HG02938 (cell line): ENCODE data around the gene PLBD2.

ENCODE experiments used
- ATAC-seq: cut with Tn5 transposase; IDR thresholded peaks from one replicate; pipeline ENCODE4 v1.9.1; 2021; ENCODE audit warnings: mild to moderate bottlenecking, moderate library complexity; ENCODE audit not compliant: unreplicated experiment

Gene PLBD2

DNA sequence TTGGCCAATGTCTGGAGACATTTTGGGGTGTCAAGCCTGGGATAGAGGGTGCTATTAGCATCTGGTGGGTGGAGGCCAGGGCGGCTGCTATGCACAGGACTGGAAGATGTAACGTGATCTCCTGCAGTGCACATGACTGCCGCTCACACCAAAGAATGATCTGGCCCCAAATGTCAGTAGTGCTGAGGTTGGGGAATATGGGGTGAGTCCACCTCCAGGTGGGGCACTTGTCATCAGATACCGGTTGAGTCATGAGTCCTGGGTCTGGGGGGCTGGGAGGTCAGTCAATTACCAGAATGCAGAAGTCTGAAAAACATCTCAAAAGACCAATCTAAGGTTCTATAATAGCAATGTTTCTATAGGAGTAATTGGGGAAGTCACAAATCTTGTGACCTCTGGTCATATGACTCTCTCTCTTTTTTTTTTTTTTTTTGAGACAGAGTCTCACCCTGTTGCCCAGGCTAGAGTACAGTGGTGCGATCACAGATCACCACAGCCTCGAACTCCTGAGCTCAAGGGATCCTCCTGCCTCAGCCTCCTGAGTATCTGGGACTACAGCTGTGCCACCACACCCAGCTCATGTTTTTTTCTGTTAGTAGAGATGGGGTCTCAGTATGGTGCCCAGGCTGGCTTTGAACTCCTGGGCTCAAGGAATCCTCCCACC lies 57.8 kb downstream of the PLBD2 start:
- ATAC-seq: no peak

- ATAC-seq: no peak
These were observed 60.0 kb downstream of the PLBD2 start for GRCh38 chr12:113418213-113418879.

DNA sequence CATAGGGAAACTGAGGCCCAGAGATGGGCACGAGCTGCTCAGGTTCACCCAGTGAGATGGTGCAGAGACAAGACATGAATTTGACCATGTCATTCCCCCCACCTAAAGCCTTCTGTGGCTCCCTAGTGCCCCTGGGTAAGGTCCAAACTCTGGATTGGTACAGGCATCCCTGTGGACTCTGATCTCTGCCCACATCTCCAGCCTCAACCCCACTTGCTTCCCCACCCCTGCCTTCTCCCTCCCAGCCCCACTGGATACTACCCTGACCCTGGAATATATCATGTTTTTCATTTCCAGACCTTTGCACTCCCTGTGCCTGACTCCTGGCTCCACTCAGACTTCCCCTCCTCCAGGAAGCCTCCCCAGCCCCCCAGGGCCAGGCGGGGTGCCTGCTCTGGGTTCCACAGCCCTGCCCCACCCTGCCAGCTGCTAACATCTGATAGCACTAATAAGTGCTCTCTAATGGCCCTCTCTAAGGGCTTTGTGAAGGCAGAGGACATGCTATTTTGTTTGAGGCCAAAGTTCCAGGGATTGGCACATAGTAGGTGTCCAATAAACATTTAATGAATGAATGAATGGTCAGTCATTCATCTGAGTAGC lies 62.7 kb downstream of the PLBD2 start:
- ATAC-seq: no peak

DNA sequence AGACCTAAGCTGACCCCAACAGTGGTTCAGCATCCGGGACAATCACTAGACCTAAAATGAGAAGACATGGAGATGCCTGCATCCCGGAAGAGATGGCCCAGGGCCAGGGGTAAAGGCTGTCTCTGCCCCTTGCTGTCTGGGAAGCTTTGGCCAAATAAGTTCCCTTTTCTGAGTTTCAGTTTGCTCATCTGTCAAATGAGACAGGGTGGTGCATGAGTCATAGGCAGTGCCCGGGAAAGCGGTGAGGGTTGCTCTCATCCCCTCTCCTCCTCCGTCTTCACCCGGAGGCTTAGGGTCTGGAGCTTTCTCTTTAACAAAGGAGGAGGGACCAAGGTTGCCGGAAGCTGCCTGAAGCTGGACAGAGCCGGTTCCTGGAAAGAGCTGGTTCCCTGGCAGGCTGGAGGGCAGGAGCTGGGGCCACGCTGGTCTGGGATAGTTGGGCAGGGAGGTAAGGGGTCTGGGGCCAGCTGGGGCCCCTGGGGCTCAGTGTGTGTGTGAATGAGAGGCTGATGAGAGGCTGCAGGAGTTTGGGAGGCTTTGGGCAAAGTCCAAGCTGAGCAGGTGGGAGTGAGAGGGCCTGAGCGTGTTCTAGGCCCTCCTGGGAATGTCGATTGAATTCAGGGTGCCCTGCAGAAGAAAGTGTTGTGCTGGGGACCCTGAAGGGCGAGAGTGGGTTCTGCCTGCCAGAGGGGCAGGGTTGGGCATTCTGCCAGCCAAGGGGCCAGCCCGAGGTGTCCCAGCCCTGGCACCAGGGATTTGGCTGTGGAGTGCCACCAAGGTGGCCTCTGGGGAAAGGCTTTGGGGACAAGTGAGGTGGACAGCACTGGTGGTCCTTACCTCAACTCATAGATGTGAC lies 63.9 kb downstream of the PLBD2 start, which contains the start of gene SDSL:
SDSL (plus strand) TSS at position 351 of the 856 bp plus-strand sequence. CDS start 5,603 bp downstream, outside the sequence.
- ATAC-seq: peak; percentile 80

DNA sequence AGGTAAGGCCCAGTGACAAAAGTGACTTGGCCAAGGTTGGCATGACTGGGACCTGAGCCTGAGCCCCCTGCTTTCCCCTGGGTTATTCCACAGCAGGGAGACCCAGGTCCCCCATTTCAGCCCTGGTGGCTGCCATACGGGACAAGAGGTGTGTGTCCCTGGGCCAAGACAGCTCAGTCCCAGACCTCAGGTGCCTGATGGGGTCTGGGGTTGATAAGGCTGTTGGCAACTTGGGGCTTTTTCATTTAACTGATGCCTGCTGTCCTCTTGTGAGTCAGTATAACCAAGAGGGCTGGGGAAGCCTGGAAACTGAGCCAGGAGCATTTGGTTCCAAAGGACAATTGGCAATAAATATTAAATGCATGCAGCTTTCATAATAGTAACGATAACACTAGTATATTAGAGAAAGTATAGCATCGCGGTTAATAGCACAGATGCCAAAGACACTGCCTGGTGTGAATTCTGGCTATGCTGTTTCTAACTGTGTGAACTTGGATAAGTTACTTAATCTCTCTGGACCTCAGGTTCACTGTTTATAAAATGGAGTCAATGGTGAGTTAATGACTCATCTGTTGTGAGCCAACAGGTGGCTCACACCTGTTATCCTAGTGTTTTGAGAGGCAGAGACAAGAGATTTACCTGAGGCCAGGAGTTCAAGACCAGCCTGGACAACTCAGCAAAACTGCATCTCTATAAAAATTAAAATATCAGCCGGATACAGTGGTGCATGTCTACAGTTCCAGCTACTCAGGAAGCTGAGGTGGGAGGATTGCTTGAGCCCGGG lies 64.7 kb downstream of the PLBD2 start:
- ATAC-seq: no peak

GRCh38 chr12:113424456-113424855 lies 66.1 kb downstream of the PLBD2 start:
- ATAC-seq: no peak

GRCh38 chr12:113424915-113425823 lies 66.8 kb downstream of the PLBD2 start:
- ATAC-seq: no peak

DNA sequence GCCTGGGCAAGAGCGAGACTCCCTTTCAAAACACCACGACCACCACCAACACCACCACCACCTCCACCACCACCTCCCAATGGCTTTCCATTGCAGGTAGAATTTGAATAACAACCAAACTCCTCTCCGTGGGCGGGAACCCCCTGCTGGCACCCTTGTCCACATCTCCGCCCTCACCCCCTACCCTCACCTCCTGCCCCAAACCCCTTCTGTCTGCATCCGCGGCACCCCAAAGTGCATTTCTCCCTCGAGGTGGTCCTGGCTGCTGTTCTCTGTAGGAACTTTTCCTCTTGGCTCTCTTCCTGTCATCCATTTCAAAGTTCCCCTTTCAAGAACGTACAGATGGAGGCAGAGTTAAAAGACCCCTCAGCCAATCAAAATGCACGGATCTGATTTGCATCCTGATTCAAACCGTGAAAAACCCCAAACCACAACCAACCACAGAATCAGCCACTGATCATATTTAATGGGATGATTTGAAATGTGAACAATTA lies 67.6 kb downstream of the PLBD2 start:
- no peak for ATAC-seq

DNA sequence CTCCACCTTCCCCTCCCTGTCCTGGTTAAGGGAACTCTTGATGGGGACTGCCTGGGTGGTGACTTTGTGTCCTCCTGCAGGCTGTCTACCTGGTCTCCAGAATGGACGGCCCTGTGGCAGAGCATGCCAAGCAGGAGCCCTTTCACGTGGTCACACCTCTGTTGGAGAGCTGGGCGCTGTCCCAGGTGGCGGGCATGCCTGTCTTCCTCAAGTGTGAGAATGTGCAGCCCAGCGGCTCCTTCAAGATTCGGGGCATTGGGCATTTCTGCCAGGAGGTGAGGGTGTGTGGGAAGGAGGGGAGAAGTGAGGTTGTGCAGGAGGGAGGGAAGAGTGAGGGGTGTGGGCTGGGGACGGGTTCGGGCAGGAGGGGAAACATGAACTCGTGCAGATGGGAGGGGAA lies 69.5 kb downstream of the PLBD2 start:
- ATAC-seq: no peak

DNA sequence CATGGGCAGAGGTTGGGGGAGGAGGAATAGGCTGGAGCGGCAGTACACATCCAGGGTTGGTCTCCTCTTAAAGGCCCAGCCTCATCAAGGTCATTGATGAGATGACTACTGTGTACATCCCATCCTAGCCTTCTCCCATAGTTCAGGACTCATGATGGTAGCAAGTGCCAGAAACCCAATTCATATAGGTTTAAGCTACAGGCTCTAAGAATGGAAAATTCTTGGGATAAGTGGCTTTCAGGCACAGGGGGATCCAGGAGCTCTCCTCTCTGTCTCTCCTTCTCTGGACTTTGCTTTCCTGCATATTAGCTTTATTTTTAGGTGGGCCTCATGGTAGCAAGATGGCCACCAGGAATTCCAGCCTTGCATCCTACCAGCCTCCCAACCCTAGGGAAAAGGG lies 70.1 kb downstream of the PLBD2 start:
- ATAC-seq: no peak

DNA sequence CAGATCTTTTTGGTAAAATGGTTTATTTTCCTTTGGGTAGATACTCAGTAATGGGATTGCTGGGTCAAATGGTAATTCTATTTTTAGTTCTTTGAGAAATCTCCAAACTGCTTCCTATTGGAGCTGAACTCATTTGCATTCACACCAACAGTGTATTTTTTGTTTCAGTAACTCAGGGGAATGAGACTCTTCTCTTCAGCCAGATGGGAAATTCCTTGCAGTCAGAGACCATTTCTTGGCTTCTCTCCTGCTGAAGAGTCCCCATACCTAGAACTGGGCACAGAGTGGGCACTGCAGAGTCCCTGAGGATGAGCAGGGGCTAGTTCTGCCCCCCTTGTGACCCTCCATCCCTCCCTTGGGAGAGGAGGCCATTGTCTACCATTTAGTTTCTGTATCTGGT lies 74.6 kb downstream of the PLBD2 start:
- no peak for ATAC-seq

- ATAC-seq: no peak
These were observed 77.0 kb downstream of the PLBD2 start for GRCh38 chr12:113435367-113435766.

- no peak for ATAC-seq
These were observed 78.2 kb downstream of the PLBD2 start for GRCh38 chr12:113436586-113436985.

GRCh38 chr12:113436993-113437728 lies 78.8 kb downstream of the PLBD2 start:
- ATAC-seq: no peak

DNA sequence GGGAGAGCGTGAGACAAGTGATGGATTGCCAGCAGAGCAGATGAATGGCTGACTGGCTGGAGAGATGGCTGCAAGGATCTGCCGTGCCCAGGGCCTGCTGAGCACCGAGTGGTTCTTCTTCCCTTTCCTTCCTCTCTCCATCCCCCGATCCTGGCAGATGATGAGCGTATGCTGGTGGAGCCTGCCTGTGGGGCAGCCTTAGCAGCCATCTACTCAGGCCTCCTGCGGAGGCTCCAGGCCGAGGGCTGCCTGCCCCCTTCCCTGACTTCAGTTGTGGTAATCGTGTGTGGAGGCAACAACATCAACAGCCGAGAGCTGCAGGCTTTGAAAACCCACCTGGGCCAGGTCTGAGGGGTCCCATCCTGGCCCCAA lies 79.3 kb downstream of the PLBD2 start:
- ATAC-seq: no peak

DNA sequence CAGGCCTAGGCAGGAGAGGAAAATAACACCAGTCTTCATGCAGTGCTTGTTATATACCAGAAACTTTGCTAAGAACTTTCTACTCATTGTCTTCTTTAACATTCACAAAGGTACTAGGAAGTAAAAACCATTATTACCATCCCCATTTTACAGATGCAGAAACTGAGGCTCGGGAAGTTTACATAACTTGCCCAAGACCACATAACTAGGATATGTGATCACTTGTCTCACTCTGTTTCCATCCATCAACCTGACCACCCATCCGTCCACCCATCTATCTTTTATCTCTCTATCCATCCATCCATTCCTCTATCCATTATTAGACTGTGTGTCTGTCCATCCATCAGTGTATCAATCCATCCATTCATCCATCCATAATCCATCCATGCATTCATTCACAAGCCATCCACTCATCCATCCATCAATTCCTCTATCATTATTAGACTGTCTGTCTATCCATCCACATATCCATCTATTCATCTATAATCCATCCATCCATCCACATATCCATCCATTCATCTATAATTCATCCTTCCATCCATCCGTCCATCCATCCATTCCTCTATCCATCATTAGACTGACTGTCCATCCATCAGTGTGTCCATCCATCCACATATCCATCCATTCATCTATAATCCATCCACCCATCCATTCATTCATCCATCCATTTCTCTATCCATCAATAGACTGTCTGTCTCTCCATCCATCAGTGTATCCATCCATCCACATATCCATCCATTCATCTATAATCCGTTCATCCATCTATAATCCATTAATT lies 80.3 kb downstream of the PLBD2 start:
- no peak for ATAC-seq

- no peak for ATAC-seq
These were observed 80.9 kb downstream of the PLBD2 start for GRCh38 chr12:113439301-113439597.

DNA sequence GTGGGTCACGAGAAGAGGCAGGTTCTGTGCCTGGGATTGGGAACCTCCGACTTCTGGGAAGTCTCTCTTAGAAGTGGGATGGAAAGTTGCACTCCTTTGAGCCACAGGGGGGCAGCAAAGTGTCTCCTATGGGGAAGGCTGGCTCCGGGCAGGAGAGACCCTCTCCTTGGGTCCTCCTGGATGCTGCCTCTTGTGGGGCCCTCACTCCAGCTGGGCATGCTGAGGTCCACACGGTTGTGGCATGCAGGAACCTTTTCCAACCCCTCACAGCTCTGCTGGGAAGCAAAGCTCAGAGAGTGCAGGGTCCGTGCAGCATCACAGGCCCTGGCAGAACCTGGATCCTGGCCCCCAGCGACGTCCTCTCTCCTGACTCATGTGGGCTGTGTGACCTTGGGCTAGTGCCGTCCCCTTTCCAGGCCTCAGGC lies 81.2 kb downstream of the PLBD2 start:
- ATAC-seq: no peak
